UCSD-AML1 (cell line): ENCODE measurements around the gene MYOCD.

Source experiments
- DNase-seq: peaks from one replicate; lab custom pipeline; 2025; ENCODE audit not compliant: unreplicated experiment; lab: John Stamatoyannopoulos, UW

MYOCD gene

DNA sequence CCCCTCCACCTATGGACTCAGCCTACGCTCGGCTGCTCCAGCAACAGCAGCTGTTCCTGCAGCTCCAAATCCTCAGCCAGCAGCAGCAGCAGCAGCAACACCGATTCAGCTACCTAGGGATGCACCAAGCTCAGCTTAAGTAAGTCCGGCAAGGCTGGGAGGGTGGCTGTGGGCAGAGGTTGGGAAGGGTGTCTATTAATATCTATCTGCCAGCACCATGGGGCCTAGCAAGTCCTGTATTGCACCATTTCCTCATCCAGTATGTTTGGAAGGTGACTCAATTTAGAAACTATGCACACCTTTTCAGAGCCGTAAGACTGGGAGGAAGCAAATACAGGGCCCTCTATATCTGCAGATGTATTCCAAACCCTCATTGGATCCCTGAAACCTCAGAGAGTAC is 78.6 kb downstream of the MYOCD start:
- DNase-seq: no peak

GRCh38 chr17:12744786-12745185 is 79.1 kb downstream of the MYOCD start:
- DNase-seq: no peak

DNA sequence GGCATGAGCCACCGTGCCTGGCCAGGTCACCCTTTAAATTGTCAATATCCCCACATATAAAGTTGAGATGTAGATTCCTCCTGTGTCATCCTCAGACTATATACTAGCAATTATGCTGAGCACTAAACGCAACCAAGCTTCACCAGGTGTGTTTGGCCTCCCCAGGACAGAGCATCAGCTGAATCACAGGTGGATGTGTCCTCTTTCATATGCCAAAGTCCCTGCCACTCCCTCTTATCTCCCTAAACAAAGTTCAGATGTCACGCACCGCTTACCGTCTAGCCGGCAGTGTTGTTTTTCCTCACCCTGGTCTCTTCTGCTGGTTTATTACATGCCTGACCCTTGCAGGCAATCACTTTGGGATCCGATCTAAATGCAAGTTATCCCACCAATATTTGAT is 79.8 kb downstream of the MYOCD start:
- no peak for DNase-seq

DNA sequence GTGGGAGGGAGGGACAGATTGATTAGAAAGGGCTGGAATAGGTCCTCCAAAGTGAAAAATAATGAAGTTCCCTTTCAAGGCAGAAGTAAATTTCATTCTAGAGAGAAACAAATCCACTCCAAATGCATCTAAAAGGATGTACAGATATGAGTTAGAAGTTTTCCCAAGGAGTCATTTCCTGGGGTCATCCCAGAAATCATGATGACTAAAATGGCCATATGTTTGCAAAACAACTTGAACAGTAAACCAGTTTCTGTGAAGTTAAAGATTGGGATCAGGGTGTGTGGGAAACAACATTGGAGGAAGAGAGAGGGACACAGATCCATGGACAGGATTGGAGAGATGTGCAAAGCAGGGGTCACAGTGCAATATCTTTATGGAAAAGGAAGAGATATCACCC is 91.1 kb downstream of the MYOCD start:
- no peak for DNase-seq

DNA sequence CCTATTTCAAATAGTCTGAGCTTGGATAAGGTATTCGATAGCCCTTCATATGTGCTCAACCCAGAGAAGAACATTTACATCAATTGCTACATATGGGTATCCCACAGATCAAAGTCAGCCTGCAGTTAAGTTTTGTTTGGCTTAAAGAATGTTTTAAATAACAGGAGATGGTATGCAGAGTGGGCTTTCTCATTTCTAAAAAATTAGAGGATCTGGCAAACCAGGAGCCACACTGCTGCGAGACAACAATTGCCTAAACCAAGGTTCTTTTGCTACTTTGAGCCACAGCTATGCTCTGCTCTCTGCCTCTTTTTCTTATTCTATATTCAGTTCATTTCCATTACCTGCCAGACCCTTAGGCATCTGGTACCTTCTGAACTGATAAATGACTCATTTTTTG is 93.4 kb downstream of the MYOCD start:
- DNase-seq: no peak

- no peak for DNase-seq
Observed at GRCh38 chr17:12765548-12765947, 99.9 kb downstream of the MYOCD start.

GRCh38 chr17:12768255-12768654 is 102.6 kb downstream of the MYOCD start:
- no peak for DNase-seq

DNA sequence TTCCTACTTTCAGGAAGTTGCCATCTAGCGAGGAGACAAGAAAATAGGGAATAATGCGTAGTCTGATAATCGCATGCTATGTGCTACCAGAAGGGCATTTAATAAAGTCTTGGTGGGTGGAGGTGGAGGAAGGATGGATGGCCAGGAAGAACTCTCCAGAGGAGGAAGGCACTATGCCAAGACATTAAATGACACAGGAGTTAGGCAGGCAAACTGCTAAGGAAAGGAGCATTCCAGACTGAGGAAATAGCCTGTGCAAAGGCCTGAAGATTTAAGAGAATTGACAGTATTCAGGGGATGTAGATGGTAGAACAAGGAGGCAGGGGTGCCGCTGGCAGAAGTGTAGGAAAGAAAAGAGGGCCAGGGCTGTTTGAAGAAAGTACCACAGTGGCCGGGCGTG is 104.3 kb downstream of the MYOCD start:
- no peak for DNase-seq

DNA sequence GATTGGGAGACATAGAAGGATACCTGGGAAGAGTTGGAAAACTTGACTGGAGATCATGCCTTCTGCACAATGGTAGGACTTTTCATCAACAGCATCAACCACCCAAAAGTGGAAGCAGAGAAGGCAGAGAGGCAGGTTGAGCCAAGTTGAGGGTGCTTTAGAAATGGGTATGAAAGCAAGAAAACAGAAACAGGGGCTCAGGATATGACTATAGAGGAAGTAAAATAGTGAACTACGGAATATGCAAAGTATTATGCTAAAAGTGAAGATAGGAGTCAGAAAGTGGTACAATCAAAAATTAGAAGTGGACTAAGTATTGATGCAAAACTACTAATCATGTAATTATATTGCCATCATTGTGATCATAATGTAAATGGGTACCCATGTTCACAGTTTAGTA is 107.5 kb downstream of the MYOCD start:
- DNase-seq: no peak

- no peak for DNase-seq
Observed at GRCh38 chr17:12789075-12789480, 123.4 kb downstream of the MYOCD start.

- DNase-seq: peak; percentile 40
Observed at GRCh38 chr17:12789481-12790248, 124.0 kb downstream of the MYOCD start, which contains the start of gene ARHGAP44. ARHGAP44 (plus strand) TSS chr17:12789498; CDS start chr17:12789839, 341 bp downstream.

GRCh38 chr17:12790249-12791106 is 124.8 kb downstream of the MYOCD start:
- DNase-seq: no peak

DNA sequence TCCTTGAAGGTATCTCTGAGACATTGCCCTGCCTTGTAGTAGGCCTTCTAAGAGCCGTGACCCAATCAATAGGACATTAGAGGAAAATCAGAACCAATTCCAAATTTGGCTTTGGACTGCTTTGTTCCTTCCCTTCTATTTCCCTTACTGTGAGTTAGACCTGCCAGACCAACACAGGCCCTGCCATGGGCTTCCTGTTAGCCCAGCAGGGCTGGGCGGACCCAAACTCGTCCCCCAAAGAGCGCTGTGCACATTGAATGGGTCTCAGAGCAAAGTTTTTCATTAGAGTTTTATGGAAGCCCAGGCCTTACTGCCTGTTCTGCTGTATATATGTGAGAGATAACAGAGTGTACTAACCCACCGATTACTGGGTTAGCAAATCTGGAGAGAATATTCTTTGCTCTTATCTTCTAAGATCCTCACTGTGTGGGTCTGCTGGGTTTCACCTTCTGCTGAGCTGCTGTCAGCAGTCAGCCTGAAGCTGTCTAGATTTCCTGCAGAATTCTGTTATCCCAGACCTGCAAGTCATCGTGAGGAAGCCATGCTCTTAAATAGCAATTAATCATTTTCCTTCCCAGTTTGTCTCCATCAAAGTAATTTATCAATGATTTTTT is 129.3 kb downstream of the MYOCD start:
- no peak for DNase-seq

DNA sequence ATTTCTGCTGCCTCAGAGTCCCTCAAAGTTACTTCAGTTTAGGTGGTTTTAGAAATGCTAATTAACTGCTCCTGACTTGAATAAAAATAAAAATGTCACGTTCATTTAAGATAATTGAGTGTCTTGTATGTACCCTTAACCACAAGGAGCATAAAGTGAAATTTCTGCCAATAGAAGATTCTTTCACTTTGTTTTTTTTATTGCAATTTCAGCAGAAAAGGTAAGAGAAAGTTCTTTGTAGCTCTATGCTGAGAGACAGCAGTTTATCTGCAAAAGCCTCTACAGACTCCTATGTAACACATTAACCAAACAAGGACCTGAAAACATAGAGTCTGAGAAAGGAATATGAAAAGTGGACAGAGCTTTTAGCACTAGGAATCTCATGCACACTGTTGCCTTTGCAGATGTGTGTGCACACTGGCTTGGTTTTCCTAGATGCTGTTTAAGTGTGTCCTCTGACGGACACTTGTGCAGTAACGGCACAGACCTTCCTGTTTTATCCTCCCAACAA is 135.2 kb downstream of the MYOCD start:
- DNase-seq: no peak

DNA sequence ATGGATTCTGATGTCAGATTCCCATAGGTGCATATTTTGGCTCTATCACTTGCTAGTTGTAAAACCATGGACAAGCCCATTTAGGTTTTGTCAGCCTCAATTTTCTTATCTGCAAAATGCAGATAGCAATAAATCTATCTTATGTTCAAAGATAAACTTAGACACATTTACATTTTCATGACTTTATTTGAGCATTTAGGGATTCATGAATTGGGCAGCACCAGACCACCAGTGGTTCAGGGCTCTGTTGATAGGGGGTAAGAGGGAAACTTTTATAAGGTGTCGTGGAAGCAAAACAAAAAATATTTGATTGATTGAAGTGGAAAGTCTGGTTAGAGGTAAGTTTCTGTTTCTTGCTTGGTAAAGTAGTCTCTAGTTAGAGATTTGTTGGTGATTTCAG is 140.9 kb downstream of the MYOCD start:
- DNase-seq: no peak

- no peak for DNase-seq
Observed at GRCh38 chr17:12808723-12809122, 143.0 kb downstream of the MYOCD start.

DNA sequence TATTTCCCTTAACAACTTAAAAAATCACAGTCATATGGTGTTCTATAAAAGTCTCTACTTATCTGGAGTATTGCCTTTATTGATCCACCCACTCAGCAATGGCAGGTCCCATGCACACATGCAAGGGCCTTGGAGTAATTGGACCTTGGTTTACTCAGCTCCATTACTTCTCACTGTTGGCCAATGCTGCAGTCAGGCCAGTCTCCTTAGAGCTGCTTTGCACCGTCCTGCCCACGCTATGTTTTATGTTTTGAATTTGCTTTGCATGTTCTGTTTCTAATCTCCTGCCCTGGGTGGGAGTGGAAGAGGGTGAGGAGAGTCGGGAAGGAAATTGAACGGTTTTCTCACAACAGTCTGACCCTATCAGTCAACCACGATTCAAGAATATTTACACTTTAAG is 147.2 kb downstream of the MYOCD start:
- no peak for DNase-seq

- DNase-seq: no peak
Observed at GRCh38 chr17:12813664-12814063, 148.0 kb downstream of the MYOCD start.

DNA sequence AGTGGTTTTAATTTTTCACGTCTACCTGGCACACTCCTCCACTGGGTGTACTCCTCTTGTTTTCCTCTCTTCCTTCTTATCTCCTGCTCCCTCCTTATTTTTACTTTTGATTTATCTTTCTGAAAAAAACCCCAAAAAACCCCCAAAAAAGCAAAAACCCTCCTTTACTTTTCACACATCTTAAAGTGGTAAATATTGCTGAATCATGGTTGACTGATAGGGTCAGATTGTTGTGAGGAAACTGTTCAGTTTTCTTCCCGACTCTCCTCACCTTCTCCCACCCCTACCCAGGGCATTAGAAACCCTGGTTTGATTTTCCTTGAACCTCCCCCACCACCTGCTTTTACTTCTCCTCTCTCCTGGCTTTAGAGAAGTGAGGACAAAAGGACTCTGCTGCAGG is 149.0 kb downstream of the MYOCD start:
- no peak for DNase-seq

GRCh38 chr17:12815642-12816141 is 150.0 kb downstream of the MYOCD start:
- no peak for DNase-seq
